Fibroblast of villous mesenchyme (primary cell): ENCODE data around the gene SPCS1. TPM values are rescaled to one million over a fixed set of nuclear protein-coding genes. Genes with fewer than 3 reads are reported as not detected.
A peak's percentile ranks its signal among the peaks of the same experiment; 100 is the strongest.

Experiments used
- DNase-seq: peaks from one replicate; pipeline ENCODE4 v3.0.0-alpha.2; 2010; ENCODE audit warnings: low read depth
- H3K4me3 ChIP-seq: 2 replicates; pipeline ENCODE4 v1.5.1; 2011; ENCODE audit warnings: low read depth, mild to moderate bottlenecking, low read length
- total RNA-seq: library from RNA; depleted of rRNA; stranded (reverse); fragments of >200 nt; gene quantifications from 2 replicates; pipeline ENCODE4 v1.2.3, GENCODE V29; 2012
- TF ChIP-seq, protein P1 (sequence below): IDR thresholded peaks from 2 replicates; pipeline ENCODE4 v1.5.1; 2012; ENCODE audit warnings: low read depth, mild to moderate bottlenecking, low read length; ENCODE audit not compliant: insufficient read depth

The SPCS1 gene
- total RNA-seq, 1 donor: 66.9 TPM

DNA sequence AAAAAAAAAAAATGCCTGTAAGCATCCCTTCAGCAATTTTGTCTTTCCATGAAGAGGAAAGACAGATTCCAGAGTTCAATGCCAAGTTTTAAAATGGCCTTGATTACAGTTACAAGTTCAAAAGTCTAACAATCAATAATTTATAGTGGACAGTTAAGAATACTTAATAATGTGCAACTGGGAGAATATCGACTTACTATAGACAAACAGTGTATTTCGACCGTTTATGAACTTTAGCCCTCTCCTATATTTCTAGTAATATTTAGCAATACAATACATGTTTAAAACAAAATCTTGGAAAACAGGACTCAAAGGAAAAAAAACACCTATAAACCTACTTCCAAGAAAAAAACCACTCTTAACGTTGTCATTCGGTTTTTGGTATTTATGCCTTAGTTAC, 21.7 kb upstream of the SPCS1 start:
- no peak overlapping the region for H3K4me3 ChIP-seq
- TF ChIP-seq, protein P1, sequence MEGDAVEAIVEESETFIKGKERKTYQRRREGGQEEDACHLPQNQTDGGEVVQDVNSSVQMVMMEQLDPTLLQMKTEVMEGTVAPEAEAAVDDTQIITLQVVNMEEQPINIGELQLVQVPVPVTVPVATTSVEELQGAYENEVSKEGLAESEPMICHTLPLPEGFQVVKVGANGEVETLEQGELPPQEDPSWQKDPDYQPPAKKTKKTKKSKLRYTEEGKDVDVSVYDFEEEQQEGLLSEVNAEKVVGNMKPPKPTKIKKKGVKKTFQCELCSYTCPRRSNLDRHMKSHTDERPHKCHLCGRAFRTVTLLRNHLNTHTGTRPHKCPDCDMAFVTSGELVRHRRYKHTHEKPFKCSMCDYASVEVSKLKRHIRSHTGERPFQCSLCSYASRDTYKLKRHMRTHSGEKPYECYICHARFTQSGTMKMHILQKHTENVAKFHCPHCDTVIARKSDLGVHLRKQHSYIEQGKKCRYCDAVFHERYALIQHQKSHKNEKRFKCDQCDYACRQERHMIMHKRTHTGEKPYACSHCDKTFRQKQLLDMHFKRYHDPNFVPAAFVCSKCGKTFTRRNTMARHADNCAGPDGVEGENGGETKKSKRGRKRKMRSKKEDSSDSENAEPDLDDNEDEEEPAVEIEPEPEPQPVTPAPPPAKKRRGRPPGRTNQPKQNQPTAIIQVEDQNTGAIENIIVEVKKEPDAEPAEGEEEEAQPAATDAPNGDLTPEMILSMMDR: no peak
- DNase-seq: no peak

DNA sequence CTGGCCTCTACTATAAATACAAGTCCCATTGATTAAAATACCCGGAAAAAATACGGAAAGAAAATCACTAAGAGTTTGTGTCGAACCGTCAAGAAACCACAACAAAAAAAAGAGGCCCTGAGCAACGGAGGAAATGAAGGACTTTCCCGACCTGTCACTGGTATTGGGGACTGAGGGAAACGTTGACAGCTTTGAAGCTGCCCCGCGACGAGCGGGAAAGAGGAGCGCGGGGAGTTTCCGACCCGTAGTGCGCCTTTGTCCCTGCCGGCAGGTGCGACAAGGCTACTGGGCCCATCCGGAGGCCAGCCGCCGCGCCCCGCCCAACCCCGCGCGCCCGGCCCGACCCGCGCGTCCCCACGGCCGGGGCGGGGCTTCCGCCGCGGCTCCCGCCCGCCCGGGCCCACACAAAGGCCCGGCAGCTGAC, 20.6 kb upstream of the SPCS1 start:
- TF ChIP-seq, protein P1: no peak
- DNase-seq: peak; percentile 67
- H3K4me3 ChIP-seq: peak overlapping the region; percentile 93

DNA sequence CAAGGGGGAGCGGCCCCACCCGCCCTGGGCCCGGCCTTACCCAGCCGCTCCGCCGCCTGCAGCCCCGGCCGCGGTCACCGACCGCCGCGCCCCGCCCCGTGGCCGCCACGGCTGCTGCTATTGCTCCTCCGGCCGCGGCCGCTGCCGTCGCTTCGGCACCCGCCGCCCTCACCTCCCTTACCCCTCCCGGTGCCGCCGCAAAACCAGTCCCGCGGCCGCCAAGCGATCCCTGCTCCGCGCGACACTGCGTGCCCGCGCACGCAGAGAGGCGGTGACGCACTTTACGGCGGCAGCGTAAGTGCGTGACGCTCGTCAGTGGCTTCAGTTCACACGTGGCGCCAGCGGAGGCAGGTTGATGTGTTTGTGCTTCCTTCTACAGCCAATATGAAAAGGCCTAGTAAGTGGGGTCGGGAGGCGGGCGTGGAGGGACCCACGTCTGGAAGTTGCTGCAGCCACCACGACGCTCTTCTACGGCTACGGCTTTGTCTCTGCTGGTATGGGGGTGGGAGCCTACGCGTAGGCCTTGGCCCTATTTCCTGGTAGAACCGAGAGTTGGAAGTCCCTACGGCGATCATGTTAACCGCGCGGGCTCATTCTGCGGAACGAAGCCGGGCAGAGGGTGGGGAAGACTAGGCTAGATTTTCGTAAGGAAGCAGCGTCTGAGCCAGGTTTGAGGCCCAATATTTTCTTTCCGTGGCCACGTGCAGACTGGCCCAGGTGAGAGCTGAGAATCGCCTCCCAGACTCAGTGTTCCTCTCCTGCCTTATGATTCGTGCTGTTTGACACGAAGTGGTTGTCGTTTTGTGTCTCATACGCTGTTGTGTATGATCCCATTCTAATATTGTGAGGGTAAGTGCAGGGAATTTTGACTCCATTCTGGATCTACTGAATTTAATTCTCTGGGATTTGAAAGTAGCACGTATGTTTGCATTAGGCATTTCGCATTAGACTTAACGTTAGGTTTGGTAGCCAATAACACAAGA, 19.9 kb upstream of the SPCS1 start, which contains the start of the genes GNL3 and PBRM1:
Gene GNL3 (plus strand): TSS at position 324 of the 983 bp plus-strand sequence. CDS start 61 bp downstream, at position 385.
Gene PBRM1 (minus strand): TSS at position 205 of the 983 bp plus-strand sequence.
- peak; percentile 96 for DNase-seq
- TF ChIP-seq, protein P1: no peak
- H3K4me3 ChIP-seq: peak within 1 kb of the TSS; percentile 93

DNA sequence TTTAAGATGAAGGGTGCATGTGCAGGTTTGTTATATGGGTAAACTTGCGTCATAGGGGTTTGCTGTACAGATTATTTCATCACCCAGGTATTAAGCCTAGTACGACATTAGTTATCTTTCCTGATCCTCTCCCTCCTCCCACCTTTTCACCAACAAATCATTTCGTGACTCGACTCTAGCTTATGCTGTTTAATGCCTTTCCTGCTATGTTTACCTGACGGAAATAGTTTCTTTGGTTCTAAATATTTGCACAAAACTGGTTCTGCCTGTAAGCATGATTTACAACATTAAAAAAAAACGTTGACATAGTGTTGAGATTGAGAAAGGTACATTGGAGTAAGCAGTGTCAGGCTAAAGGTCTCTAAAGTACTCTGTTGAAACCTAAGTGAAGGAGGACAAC, 17.6 kb upstream of the SPCS1 start:
- no peak for DNase-seq
- TF ChIP-seq, protein P1: no peak
- H3K4me3 ChIP-seq: no peak overlapping the region

DNA sequence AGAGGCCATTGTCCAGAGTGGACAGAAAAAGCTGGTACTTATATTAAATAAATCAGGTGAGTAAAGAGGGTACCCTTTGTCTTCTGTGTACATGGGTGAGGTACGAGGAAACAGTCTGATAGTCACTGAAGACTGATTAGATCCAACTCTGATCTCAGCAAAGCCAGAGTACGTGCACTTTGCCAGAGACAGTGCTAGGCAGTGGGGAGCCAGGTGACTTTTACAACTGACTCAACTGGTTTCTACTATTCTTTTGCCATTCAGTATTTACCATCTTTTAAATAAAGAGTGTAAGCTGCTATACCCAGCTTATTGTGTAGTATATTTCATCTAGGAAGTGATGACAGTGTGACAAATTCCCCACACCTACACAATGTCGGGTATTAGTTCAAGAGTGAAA, 16.8 kb upstream of the SPCS1 start:
- DNase-seq: no peak
- TF ChIP-seq, protein P1: no peak
- no peak overlapping the region for H3K4me3 ChIP-seq

DNA sequence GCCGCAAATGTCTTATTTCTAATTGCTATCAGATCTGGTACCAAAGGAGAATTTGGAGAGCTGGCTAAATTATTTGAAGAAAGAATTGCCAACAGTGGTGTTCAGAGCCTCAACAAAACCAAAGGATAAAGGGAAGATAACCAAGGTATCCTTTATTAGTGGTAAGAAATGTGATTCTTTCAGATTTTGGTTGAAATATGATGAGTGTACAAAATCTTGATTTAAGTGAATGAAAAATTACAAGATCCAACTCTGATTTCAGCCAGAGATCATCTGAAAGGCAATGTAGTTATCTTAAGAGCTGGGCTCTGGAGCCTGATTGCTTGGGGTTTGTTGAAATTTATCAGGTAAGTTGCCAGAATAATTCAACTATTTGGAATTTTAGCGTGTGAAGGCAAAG, 15.3 kb upstream of the SPCS1 start:
- no peak for DNase-seq
- H3K4me3 ChIP-seq: no peak overlapping the region
- TF ChIP-seq, protein P1: no peak

DNA sequence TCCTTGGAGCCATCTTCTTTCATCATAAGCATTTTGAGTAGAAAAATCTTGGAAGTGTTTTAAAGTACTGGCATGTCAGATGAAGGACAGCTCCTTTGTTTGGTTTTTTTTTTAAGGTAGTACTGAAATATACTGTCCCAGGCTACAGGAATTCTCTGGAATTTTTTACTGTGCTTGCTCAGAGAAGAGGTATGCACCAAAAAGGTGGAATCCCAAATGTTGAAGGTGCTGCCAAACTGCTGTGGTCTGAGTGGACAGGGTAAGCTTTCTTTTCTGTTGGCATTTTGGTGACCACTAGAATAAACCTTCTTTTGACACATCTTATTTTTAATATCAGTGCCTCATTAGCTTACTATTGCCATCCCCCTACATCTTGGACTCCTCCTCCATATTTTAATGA, 12.8 kb upstream of the SPCS1 start:
- TF ChIP-seq, protein P1: no peak
- no peak overlapping the region for H3K4me3 ChIP-seq
- DNase-seq: no peak
